ENCODE data around the gene HSP90AB1. TPM values are rescaled to one million over a fixed set of nuclear protein-coding genes. Genes with fewer than 3 reads are reported as not detected.

HSP90AB1 gene
- total RNA-seq, 1 donor from 2014 or later, result 914 TPM

- no peak overlapping the region for H2AFZ ChIP-seq (ENCODE audit: low read depth, low read length)
- H3K4me3 Mint-ChIP-seq (ENCODE audit: unreplicated experiment), result no peak overlapping the region
- peaks cover 31% of the 10 kb centered on the region for H3K79me2 ChIP-seq (ENCODE audit: insufficient read depth, low read length)
- no peaks in the 10 kb centered on the region for H3K9me3 Mint-ChIP-seq (ENCODE audit: unreplicated experiment)
- peaks cover 3% of the 10 kb centered on the region for H3K36me3 ChIP-seq (ENCODE audit: insufficient read depth, low read length)
- peaks cover 33% of the 10 kb centered on the region for H3K4me1 Mint-ChIP-seq (ENCODE audit: low read depth, unreplicated experiment)
- no peak overlapping the region for H3K9ac ChIP-seq (ENCODE audit: low read length)
- no peaks in the 10 kb centered on the region for H3K27me3 ChIP-seq (ENCODE audit: insufficient read depth, low read length)
- H3K27me3 Mint-ChIP-seq (ENCODE audit: low read depth, unreplicated experiment), result no peaks in the 10 kb centered on the region
- FAIRE-seq, result no peak
- no peaks in the 10 kb centered on the region for H3K9me3 ChIP-seq (ENCODE audit: insufficient read depth, low read depth, low read length)
- peaks cover 40% of the 10 kb centered on the region for H4K20me1 ChIP-seq (ENCODE audit: insufficient read depth, low read length)
- H3K4me2 ChIP-seq (ENCODE audit: low read length), result no peak overlapping the region
- H3K27ac Mint-ChIP-seq (ENCODE audit: unreplicated experiment), result no peak overlapping the region
- no peak for DNase-seq (ENCODE audit: low read depth)
- H3K4me3 ChIP-seq (ENCODE audit: insufficient read depth, low read depth, low read length), result no peak overlapping the region
- H3K4me1 ChIP-seq (ENCODE audit: insufficient read depth, low read length), result peaks cover 35% of the 10 kb centered on the region
- no peak for TF ChIP-seq EZH2 (IDR thresholded peaks at IDR 0.05; ENCODE audit: insufficient read depth, low read length)
- TF ChIP-seq CTCF (IDR thresholded peaks at IDR 0.05; ENCODE audit: insufficient read depth, low read depth, low read length), result no peak
- no peak overlapping the region for H3K27ac ChIP-seq (ENCODE audit: low read depth, low read length)
- peaks cover 4% of the 10 kb centered on the region for H3K36me3 Mint-ChIP-seq (ENCODE audit: low read depth, unreplicated experiment)
These were observed 13.8 kb downstream of the HSP90AB1 start for GRCh38 chr6:44260451-44261297.

GRCh38 chr6:44261581-44261980, 14.7 kb downstream of the HSP90AB1 start:
- H3K9me3 ChIP-seq (ENCODE audit: insufficient read depth, low read depth, low read length), result no peaks in the 10 kb centered on the region
- TF ChIP-seq CTCF (IDR thresholded peaks at IDR 0.05; ENCODE audit: insufficient read depth, low read depth, low read length) (no peak), EZH2 (IDR thresholded peaks at IDR 0.05; ENCODE audit: insufficient read depth, low read length) (no peak)
- Mint-ChIP-seq H3K36me3 (ENCODE audit: low read depth, unreplicated experiment) (peaks cover 1% of the 10 kb centered on the region), H3K27me3 (ENCODE audit: low read depth, unreplicated experiment) (no peaks in the 10 kb centered on the region), H3K4me1 (ENCODE audit: low read depth, unreplicated experiment) (peaks cover 30% of the 10 kb centered on the region), H3K27ac (ENCODE audit: unreplicated experiment) (no peak overlapping the region), H3K4me3 (ENCODE audit: unreplicated experiment) (no peak overlapping the region), H3K9me3 (ENCODE audit: unreplicated experiment) (no peaks in the 10 kb centered on the region)
- peaks cover 26% of the 10 kb centered on the region for H3K4me1 ChIP-seq (ENCODE audit: insufficient read depth, low read length)
- H3K27ac ChIP-seq (ENCODE audit: low read depth, low read length), result no peak overlapping the region
- H3K9ac ChIP-seq (ENCODE audit: low read length), result no peak overlapping the region
- no peak overlapping the region for H3K4me2 ChIP-seq (ENCODE audit: low read length)
- H3K4me3 ChIP-seq (ENCODE audit: insufficient read depth, low read depth, low read length), result no peak overlapping the region
- DNase-seq (ENCODE audit: low read depth) (no peak), FAIRE-seq (no peak)
- H4K20me1 ChIP-seq (ENCODE audit: insufficient read depth, low read length), result peaks cover 31% of the 10 kb centered on the region
- peaks cover 22% of the 10 kb centered on the region for H3K79me2 ChIP-seq (ENCODE audit: insufficient read depth, low read length)
- peaks cover 3% of the 10 kb centered on the region for H3K36me3 ChIP-seq (ENCODE audit: insufficient read depth, low read length)
- no peak overlapping the region for H2AFZ ChIP-seq (ENCODE audit: low read depth, low read length)
- H3K27me3 ChIP-seq (ENCODE audit: insufficient read depth, low read length), result no peaks in the 10 kb centered on the region

Data from astrocyte (in vitro differentiated cells and primary cell).